ENCODE results near the gene NR3C2. TPM values are rescaled to one million over a fixed set of nuclear protein-coding genes. Genes with fewer than 3 reads are reported as not detected.

NR3C2 gene
- total and polyA plus RNA-seq, 12 donors = 1.1 to 19.8 (median 11.7) TPM

GRCh38 chr4:148078061-148078460 lies 364.2 kb downstream of the NR3C2 start:
- intact Hi-C loops (cut with DNase I) = no loop called here
- H3K36me3 ChIP-seq (replicated peaks in 1 of 2) = peaks cover 0 to 11% of the 10 kb centered on the region in 2 donors
- H3K4me3 ChIP-seq = no peak overlapping the region
- 82 to 97% (median 93%) methylated on average over 2 of the region's 2 CpGs for WGBS, 4 donors
- no peaks in the 10 kb centered on the region for H3K27me3 ChIP-seq
- no peaks in the 10 kb centered on the region for H3K4me1 ChIP-seq (replicated peaks in 1 of 2)
- no peak overlapping the region for H3K27ac ChIP-seq
- TF ChIP-seq POLR2A (IDR thresholded peaks at IDR 0.05) = no peak
- TF ChIP-seq CTCF (IDR thresholded peaks at IDR 0.05) = no peak
- no peak for DNase-seq
- H3K9me3 ChIP-seq (replicated peaks in 1 of 3) = no peaks in the 10 kb centered on the region

DNA sequence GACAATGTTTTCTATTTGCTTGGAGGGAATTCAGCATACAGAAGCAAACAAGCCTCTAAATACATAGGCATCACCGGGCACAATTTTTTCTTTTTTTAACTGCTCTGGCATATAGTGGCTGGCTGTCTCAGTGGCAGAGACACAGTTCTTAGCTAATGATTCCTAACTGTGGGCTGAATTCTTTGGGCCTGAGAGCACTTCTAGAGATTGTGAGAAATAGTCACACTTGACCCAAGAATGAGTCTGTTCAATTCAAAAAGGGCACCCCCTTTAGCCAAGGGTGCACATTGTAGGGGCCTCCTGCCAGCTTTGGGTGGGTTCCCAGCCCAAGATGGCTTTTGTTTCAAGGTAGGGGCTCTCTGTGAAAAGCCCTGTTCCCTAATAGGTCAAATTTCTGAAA lies 364.6 kb downstream of the NR3C2 start:
- H3K4me3 ChIP-seq = no peak overlapping the region
- no peak overlapping the region for H3K27ac ChIP-seq
- no peaks in the 10 kb centered on the region for H3K9me3 ChIP-seq (replicated peaks in 1 of 3)
- H3K36me3 ChIP-seq (replicated peaks in 1 of 2) = peaks cover 0 to 15% of the 10 kb centered on the region in 2 donors
- no peaks in the 10 kb centered on the region for H3K4me1 ChIP-seq (replicated peaks in 1 of 2)
- TF ChIP-seq POLR2A (IDR thresholded peaks at IDR 0.05) = no peak
- no peak for TF ChIP-seq CTCF (IDR thresholded peaks at IDR 0.05)
- H3K27me3 ChIP-seq = no peaks in the 10 kb centered on the region
- intact Hi-C loops (cut with DNase I) = no loop called here
- no peak for DNase-seq
- 84 to 98% (median 94%) methylated on average over 1 of the region's 1 CpG for WGBS, 4 donors

- no peaks in the 10 kb centered on the region for H3K27me3 ChIP-seq
- no peaks in the 10 kb centered on the region for H3K9me3 ChIP-seq (replicated peaks in 1 of 3)
- intact Hi-C loops (cut with DNase I) = no loop called here
- H3K4me3 ChIP-seq = no peak overlapping the region
- 83 to 92% (median 91%) methylated on average over 5 of the region's 5 CpGs for WGBS, 4 donors
- DNase-seq = no peak
- H3K27ac ChIP-seq = no peak overlapping the region
- TF ChIP-seq POLR2A (IDR thresholded peaks at IDR 0.05) (no peak), CTCF (IDR thresholded peaks at IDR 0.05) (no peak)
- H3K36me3 ChIP-seq (replicated peaks in 1 of 2) = peaks cover 0 to 15% of the 10 kb centered on the region in 2 donors
- no peaks in the 10 kb centered on the region for H3K4me1 ChIP-seq (replicated peaks in 1 of 2)
Observed at GRCh38 chr4:148076964-148077363, 365.2 kb downstream of the NR3C2 start.

- H3K9me3 ChIP-seq (replicated peaks in 1 of 3) = no peaks in the 10 kb centered on the region
- H3K36me3 ChIP-seq (replicated peaks in 1 of 2) = peaks cover 0 to 14% of the 10 kb centered on the region in 2 donors
- 96 to 100% (median 98%) methylated on average over 3 of the region's 3 CpGs for WGBS, 4 donors
- no peaks in the 10 kb centered on the region for H3K27me3 ChIP-seq
- intact Hi-C loops (cut with DNase I) = no loop called here
- no peak for DNase-seq
- TF ChIP-seq POLR2A (IDR thresholded peaks at IDR 0.05) (no peak), CTCF (IDR thresholded peaks at IDR 0.05) (no peak)
- no peak overlapping the region for H3K27ac ChIP-seq
- no peaks in the 10 kb centered on the region for H3K4me1 ChIP-seq (replicated peaks in 1 of 2)
- H3K4me3 ChIP-seq = no peak overlapping the region
Observed at GRCh38 chr4:148075438-148075837, 366.8 kb downstream of the NR3C2 start.

Measured in adrenal gland (tissue), 12 donors.